ENCODE data around the gene GRIA4.

DNA sequence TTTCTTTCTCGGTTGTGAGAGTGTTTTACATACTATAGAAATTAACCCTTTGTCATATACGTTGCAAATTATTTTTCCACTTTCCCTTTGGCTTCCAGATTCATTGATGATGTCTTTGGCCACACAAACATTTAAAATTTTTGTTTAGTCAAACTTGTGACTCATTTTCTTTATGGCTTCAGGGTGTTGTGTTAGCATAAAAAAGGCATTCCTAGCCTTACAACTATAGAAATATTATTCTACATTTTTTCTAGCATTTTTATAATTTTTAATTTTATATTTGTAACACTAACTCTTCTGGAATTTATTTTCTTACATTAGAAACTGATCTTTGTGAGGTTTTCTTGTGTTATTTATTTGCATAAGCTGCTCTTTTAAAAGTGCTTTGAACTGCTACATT lies 12.1 kb downstream of the GRIA4 start:
- TF ChIP-seq CTCF (IDR thresholded peaks at IDR 0.05) = no peak
- no peak for TF ChIP-seq POLR2A (IDR thresholded peaks at IDR 0.05)
- no peak for TF ChIP-seq POLR2AphosphoS5 (IDR thresholded peaks at IDR 0.05)
- no peak for TF ChIP-seq EP300 (IDR thresholded peaks at IDR 0.05)

Data from upper lobe of left lung (tissue), 4 donors.